Right lobe of liver (tissue), 6 donors: Measurements from ENCODE around the gene CPSF4. TPM values are rescaled to one million over a fixed set of nuclear protein-coding genes. Genes with fewer than 3 reads are reported as not detected.
A peak's percentile ranks its signal among the peaks of the same experiment; 100 is the strongest.

Experiments
- ATAC-seq, 4 donors: fragments of 200-7000 bp; cut with Tn5 transposase; one replicate each; pipeline ENCODE4 v1.9.1; 2020; ENCODE audit warnings: mild to moderate bottlenecking in 4 of 4, moderate library complexity in 4 of 4
- DNase-seq, 3 donors: peaks; one replicate each; pipeline ENCODE4 v3.0.0-alpha.2; 2020
- H3K27ac ChIP-seq, 3 donors: fragments of 200-600 bp; one replicate each; pipeline ENCODE4 v1.8.0; 2022
- H3K27me3 ChIP-seq, 2 donors: fragments of 200-600 bp; one replicate each; pipeline ENCODE4 v1.8.0; 2022
- H3K36me3 ChIP-seq, 4 donors: fragments of 200-600 bp; sonication (generic) in 1 of 4; one replicate each; pipeline versions ENCODE4 v1.5.1 to v1.8.0; 2017 to 2022; ENCODE audit warnings: control low read depth in 1 of 4
- H3K4me1 ChIP-seq, 4 donors: fragments of 200-600 bp; sonication (generic) in 1 of 4; one replicate each; pipeline versions ENCODE4 v1.5.1 to v1.8.0; 2017 to 2022; ENCODE audit warnings: control low read depth in 1 of 4
- H3K4me3 ChIP-seq, 3 donors: fragments of 200-600 bp; one replicate each; pipeline ENCODE4 v1.8.0; 2022
- H3K9me3 ChIP-seq, 4 donors: fragments of 200-600 bp; sonication (generic) in 1 of 4; one replicate each; pipeline versions ENCODE4 v1.5.1 to v1.8.0; 2017 to 2022; ENCODE audit warnings: control low read depth in 1 of 4
- CTCF ChIP-seq, 4 donors: fragments of 200-600 bp in 3 of 4; fragments of 450-650 bp in 1 of 4; IDR thresholded peaks; one replicate each; pipeline versions ENCODE4 v1.5.1 to v1.8.0; 2016 to 2022; ENCODE audit warnings: antibody characterized with exemption in 4 of 4, mild to moderate bottlenecking in 2 of 4
- POLR2A ChIP-seq: fragments of 450-650 bp; IDR thresholded peaks from one replicate; pipeline ENCODE4 v1.6.1; 2017; ENCODE audit warnings: antibody characterized with exemption, mild to moderate bottlenecking
- WGBS: methylation state at CpG from one replicate; pipeline ENCODE4 v1.1.6; 2018; ENCODE audit warnings: low coverage, low lambda C conversion rate; ENCODE audit not compliant: insufficient coverage; ENCODE audit errors: missing lambda C conversion rate; 5-methylcytosine and 5-hydroxymethylcytosine counted together
- intact Hi-C, 2 donors: fragments of 100-400 bp; cut with DNase I; formaldehyde crosslinking; loops; one replicate each; pipeline versions ENCODE4 v1.11.2 to v1.14.1; 2022
- total RNA-seq, 6 experiments: library from RNA; depleted of rRNA in 2 of 6; stranded (reverse); fragments of >200 nt in 2 of 6; fragmentation: NEBNext Ultra II Directional in 3 of 6; extraction: Animal tissue kit (Norgen Biotek cat#: 25700) in 3 of 6; gene quantifications; one replicate each; pipeline versions ENCODE4 v1.1.0 to v1.2.4, GENCODE V29; 2016 to 2023
- donor health status: DM: no; HTN: yes; CAD: no.
- donor health status: DM: no; HTN: no; CAD: no.
- donor health status: DM: no; HTN: no; CAD: no.
- donor health status: DM: no; HTN: yes; CAD: no.
- donor health status: DM: no; HTN: yes; CAD: no.

Gene CPSF4
- total RNA-seq, 6 experiments from 2014 or later, result 10.1 to 16.7 (median 12.0) TPM

DNA sequence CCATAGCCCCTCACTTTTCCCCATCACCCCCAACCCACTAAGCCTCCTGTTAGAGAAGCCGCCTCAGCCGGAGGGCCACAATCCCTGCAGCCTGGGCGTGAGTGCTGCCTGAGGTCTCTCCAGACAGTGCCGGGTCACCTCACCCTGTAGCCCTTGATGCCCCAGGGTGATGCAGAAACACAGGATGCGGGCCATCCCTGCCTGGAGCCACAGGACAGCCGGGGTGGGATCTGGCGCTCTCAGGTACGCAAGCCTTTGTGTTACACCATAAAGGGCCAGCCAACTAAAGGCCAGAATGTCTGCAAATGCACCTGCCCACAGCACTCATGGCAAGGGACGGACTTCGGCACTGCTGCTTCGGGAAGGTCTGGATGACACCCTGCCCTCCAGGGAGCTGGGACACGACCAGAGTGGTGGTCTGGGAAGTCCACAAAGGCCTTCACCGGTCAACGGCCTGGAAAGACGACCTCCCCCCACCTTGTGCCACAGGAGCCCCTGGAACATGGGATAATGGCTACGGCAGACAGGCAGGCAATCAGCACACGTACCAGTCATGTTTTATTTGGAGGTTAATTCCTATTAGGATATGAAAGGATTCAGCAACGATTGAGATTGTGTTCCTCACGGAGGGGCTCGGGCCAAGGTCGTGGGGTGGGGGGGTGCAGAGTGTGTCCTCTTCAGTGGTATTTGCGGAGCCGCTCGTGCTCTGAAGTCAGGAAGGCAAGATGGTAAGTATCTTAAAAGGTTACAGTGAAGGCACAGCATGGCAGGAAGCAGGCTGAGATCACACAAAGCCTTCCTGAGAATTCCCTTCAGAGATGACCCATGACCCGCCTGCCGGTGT is 19.1 kb downstream of the CPSF4 start:
- Histone ChIP-seq H3K4me1 (peaks cover 0 to 5% (median 0%) of the 10 kb centered on the region in 4 donors), H3K27ac (no peak overlapping the region), H3K4me3 (no peak overlapping the region), H3K9me3 (no peaks in the 10 kb centered on the region), H3K27me3 (no peaks in the 10 kb centered on the region), H3K36me3 (peaks cover 0 to 46% (median 18%) of the 10 kb centered on the region in 4 donors)
- 78% methylated on average over 3 of the region's 26 CpGs for WGBS
- DNase-seq, result no peak
- intact Hi-C loops, result no loop called here
- TF ChIP-seq POLR2A, result no peak
- TF ChIP-seq CTCF (IDR thresholded peaks at IDR 0.05), result no peak
- ATAC-seq, result peak in 1 of 4 donors; percentile 11

DNA sequence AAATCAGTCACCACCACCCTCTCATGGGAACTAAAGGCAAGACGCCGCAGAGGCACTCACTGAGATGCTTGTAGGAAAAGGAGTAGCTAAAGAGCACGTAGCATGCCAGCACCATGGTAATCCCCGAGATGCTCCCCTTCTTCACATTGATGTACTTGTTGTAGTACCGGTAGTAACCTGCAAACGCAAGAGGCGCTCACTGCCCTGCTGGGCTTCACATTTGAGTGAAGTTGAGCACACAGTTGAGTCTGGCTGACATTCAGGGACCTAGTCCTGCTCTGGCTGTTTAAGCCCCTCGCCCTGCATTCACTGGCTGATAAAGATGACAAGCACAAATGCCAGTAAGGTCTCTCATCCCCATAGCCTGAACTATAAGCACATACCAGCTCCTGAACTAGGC is 20.3 kb downstream of the CPSF4 start:
- Histone ChIP-seq H3K9me3 (no peaks in the 10 kb centered on the region), H3K4me1 (peaks cover 0 to 9% (median 0%) of the 10 kb centered on the region in 4 donors), H3K4me3 (no peak overlapping the region), H3K27me3 (no peaks in the 10 kb centered on the region), H3K36me3 (peaks cover 0 to 40% (median 17%) of the 10 kb centered on the region in 4 donors), H3K27ac (no peak overlapping the region)
- ATAC-seq, result peak; percentile 17 to 44 (median 31)
- no peak for DNase-seq
- intact Hi-C loops, result no loop called here
- 90% methylated on average over 7 of the region's 8 CpGs for whole genome bisulfite sequencing
- TF ChIP-seq CTCF (IDR thresholded peaks at IDR 0.05), result peak in 2 of 4 donors; percentile 8 to 9
- TF ChIP-seq POLR2A, result no peak

- Histone ChIP-seq H3K4me1 (peaks cover 0 to 20% (median 4%) of the 10 kb centered on the region in 4 donors), H3K36me3 (peaks cover 0 to 35% (median 14%) of the 10 kb centered on the region in 4 donors), H3K9me3 (no peaks in the 10 kb centered on the region), H3K4me3 (no peak overlapping the region), H3K27me3 (no peaks in the 10 kb centered on the region), H3K27ac (no peak overlapping the region)
- 89% methylated on average over 5 of the region's 11 CpGs for WGBS
- ATAC-seq (no peak), DNase-seq (no peak)
- intact Hi-C loops, result no loop called here
- TF ChIP-seq POLR2A, result no peak
- TF ChIP-seq CTCF (IDR thresholded peaks at IDR 0.05), result no peak
Measured at GRCh38 chr7:99460651-99461050, 21.9 kb downstream of the CPSF4 start.

- Histone ChIP-seq H3K27me3 (no peaks in the 10 kb centered on the region), H3K9me3 (no peaks in the 10 kb centered on the region), H3K36me3 (peaks cover 0 to 35% (median 14%) of the 10 kb centered on the region in 4 donors), H3K4me3 (no peak overlapping the region), H3K4me1 (peaks cover 0 to 21% (median 4%) of the 10 kb centered on the region in 4 donors), H3K27ac (no peak overlapping the region)
- no peak for TF ChIP-seq POLR2A
- TF ChIP-seq CTCF (IDR thresholded peaks at IDR 0.05), result no peak
- DNase-seq (no peak), ATAC-seq (no peak)
- no CpG with 5 or more reads among the region's 2 CpGs for WGBS
- intact Hi-C loops, result no loop called here
Measured at GRCh38 chr7:99461221-99461620, 22.5 kb downstream of the CPSF4 start.
